GM19438 (cell line): Measurements from ENCODE around the gene PRDM16.

Experiments
- ATAC-seq: cut with Tn5 transposase; IDR thresholded peaks from one replicate; pipeline ENCODE4 v1.9.1; 2021; ENCODE audit warnings: low read depth; ENCODE audit not compliant: unreplicated experiment

The PRDM16 gene

GRCh38 chr1:3068564-3069431 lies at the start of gene PRDM16:
PRDM16 (plus strand) TSS chr1:3069203; CDS start chr1:3069260, 57 bp downstream.
- no peak for ATAC-seq

DNA sequence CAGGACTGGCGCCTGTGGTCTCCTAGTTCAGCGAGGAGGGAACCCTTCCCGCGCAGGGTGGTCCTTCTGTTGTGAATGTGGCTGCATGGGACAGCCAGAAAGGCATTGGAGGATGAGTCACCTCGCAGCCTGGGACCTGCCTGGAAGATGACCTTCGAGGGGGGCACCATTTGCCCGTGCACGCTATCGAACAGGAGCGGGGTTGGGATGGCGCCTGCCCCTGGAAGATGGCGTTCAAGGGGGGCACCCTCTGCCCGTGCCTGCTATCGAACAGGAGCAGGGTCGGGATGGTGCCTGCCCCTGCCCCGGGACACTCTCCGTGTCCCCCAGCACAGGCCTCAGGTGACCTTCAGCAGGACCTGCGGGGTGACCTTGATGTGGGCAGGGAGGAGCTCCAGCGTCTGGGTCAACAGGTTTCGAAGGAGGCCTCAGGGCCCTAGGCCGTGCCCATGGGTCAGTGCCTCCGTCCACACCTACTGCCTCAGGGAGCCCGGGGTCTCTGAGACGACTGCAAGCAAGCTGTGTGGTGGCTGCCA lies 49.4 kb upstream of the PRDM16 start:
- ATAC-seq, result no peak

DNA sequence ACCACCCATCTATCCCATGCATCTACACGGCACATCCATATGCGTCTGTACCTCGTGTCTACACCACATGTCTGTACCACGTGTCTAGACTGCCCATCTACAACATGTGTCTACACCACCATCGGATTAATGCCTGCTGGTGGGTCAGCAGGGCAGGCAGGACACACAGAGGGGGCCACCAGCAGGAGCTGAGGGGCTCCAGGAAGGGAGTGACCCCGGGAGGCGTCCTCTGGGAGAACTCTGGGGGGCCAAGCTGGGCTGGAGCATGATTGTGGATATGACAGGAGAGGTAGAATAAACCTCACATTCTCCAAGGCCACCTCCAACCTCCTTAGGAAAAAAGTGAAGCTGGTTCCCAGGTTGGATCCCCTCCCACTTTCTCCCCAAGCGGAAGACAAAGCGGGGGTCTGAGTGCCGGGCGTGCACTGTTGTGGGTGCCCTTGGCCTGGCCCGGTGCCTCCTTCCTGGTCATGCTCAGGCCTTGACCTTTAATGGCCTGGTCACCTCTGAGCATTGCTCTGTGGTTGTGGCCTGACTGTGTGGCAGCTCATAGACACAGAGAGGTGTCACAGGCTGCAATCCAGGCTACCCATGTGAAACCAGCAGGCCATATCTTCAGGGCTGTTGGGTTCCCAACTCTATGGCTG lies 48.6 kb upstream of the PRDM16 start:
- no peak for ATAC-seq

- ATAC-seq, result no peak
These were observed 47.8 kb upstream of the PRDM16 start, which contains the start of gene ACTRT2 for GRCh38 chr1:3021233-3021671. ACTRT2 (plus strand) TSS chr1:3021467; CDS start chr1:3021687, 220 bp downstream.

DNA sequence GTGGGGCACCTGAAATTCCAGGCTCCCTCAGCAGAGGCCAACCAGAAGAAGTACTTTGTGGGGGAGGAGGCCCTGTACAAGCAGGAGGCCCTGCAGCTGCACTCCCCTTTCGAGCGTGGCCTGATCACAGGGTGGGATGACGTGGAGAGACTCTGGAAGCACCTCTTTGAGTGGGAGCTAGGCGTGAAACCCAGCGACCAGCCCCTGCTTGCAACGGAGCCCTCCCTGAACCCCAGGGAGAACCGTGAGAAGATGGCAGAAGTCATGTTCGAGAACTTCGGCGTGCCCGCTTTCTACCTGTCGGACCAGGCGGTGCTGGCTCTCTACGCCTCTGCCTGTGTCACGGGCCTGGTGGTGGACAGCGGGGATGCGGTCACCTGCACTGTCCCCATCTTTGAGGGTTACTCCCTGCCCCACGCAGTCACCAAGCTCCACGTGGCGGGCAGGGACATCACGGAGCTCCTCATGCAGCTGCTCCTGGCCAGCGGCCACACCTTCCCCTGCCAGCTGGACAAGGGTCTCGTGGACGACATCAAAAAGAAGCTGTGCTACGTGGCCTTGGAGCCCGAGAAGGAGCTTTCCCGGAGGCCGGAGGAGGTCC lies 47.1 kb upstream of the PRDM16 start:
- ATAC-seq, result no peak

DNA sequence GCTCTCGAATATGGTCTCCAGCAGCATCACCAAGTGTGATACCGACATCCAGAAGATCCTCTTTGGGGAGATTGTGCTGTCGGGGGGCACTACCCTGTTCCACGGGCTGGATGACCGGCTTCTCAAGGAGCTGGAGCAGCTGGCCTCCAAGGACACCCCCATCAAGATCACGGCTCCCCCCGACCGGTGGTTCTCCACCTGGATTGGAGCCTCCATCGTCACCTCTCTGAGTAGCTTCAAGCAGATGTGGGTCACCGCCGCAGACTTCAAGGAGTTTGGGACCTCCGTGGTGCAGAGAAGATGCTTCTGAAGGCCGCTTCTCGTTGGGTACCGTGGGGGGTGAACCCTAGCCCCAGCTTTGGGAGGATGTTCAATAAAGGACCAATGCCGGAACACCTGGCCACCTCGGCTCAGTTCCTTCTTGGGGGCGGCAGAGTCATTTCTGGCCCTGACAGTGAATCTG lies 46.5 kb upstream of the PRDM16 start:
- ATAC-seq, result no peak

DNA sequence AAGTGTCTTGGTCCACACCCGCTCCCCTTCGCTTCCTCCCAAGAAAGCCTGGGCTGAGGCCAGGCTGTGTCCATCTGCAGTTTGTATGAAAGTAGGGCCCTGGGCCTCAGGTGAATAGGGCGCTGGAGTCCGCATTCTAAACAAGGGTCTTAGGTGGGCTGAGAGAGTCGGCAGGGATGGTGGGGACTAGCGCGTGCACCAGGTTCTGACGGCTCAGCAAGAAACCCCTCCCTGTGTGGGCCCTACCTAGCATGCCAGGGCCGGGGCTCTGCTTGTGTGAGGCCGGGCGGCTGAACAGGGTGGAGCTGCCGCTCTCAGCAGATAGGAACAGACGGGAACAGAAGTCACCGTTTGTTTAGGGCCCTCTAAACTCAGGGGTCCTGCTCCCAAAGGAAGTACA lies 46.0 kb upstream of the PRDM16 start:
- ATAC-seq, result no peak

DNA sequence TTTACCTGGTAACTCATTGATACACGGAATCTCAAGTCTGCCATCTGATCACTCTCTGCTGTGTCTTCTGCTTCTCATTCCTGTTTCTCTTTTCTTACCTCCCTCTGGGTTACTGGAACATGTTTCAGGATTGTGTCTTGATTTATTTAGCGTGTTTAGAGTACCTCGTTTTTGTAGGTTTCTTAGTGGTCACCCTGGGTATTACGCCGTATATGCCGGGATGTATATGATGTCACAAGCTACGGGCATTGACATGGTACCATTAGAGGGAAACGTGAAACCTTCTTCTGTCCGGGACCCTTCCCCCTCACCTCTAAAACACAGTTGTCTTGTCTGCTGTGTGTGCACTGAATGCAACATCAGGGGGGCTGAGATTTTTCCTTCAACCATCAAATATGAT lies 45.0 kb upstream of the PRDM16 start:
- ATAC-seq, result no peak

DNA sequence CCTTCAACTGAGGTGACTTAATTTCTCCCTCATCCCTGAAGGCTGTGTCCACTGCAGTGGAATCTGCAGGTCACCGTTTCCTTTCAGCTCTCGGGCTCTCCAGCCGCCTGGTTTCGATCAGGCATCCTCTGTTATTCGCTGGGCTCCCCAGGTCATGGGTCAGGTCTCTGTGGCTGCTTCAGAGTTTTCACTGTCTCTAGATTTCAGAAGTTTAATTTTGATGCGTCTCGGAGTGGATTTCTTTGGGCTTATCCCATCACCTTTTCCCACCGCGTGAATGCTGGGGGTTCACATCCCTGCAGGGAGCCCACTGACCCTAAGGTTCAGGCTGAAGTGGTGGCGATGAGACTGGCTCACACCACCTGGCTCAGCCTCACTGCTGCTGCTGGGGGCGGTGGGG lies 44.4 kb upstream of the PRDM16 start:
- no peak for ATAC-seq

DNA sequence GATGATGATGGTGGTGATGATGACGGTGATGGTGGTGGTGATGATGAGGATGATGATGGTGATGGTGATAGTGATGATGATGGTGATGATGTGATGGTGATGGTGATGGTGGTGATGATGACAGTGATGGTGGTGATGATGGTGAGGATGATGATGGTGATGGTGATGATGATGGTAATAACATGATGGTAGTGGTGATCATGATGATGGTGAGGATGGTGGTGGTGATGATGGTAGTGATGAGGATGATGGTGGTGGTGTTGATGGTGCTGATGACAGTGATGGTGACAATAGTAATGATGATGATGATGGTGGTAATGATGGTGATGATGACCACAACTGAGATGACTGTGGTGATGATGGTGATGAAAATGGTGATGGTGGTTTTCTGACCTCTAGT lies 42.9 kb upstream of the PRDM16 start:
- ATAC-seq, result no peak

GRCh38 chr1:3026581-3027391 lies 42.2 kb upstream of the PRDM16 start:
- no peak for ATAC-seq

DNA sequence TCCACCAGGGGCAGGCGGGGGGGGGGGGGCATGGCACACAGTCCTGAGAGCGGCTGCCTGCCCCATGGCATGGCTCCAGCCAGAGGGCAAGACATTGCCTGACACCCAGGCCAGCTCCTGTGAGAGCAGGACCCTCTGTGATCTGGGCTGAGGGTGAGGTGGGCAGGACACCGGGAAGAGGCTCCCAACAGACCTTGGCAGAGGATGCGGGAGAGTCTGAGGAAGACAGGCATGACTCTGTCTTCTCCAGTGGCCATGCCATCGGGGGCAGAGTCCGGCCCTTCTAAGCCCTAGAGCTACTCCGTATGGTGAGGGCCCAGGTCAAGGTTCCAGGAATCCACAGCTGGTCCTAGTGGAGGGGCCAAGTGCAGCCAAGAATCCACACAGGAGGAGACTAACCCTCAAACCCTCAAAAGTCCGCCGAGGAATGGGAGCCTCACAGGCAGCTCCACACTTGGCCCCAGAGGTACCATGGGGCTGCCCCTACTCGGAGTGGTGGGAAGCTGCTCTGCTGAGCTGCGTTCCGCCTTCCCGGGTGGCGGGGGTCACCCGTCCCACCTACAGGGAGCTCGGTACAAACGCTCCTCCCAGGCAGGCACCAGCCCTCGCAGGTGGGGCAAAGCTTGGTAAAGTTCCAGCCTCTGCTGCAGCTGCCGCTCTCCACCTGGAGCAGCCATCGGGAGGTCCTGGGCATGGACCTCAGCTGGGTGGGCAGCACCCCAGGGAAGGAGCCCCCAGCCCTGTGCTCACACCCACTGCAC lies 41.2 kb upstream of the PRDM16 start:
- ATAC-seq, result no peak

DNA sequence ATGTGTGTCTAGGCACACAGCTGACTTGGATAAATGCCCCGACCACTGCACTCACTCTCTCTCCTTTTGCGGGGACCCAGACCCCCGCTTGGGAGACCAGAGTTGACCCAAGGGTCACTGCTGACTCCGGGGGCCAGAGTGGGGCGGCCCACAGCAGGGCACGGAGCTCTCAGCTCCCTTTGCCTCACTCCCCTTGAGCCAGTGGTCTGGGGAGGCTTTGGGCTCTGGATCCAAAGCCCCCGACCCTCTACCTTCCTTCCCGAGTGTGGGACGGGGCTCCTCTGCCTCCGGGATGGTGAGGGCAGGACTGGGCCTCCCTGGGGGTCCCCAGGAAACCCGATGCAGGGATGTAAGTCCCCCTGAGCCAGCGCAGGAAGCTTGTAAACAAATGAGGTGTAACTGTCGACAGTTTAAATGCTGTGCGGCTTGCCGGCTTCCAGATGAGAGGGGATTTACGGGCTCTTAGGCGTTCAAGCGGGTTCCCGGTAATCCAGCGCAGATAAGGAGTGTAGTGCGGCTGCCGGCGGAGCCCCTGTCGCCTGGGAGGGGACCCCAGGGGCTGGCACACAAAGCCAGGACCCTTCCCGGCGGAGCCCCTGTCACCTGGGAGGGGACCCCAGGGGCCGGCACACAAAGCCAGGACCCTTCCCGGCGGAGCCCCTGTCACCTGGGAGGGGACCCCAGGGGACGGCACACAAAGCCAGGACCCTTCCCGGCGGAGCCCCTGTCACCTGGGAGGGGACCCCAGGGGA lies 40.3 kb upstream of the PRDM16 start:
- no peak for ATAC-seq

DNA sequence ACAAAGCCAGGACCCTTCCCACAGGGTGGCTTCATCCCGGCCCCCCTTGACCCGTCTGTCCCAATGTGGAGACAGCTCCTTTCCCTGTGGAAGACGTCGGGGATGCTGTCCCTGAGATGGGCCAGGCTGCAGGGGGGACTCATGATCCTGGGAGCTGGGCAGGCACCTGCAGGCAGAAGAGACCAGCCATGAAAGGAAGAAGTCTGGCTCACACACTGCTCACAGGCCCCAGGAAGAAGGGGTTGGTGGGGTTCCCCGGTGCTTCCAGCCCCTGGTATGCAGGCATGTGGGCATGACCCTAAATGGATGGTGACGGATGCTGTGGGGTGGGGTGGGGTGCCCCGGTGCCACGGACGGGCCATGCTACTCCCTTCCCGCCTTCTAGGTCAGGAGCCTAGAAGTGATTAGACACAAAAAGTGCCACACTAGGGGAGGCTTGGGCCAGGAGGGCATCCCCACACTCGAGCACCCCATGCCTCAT lies 39.5 kb upstream of the PRDM16 start:
- no peak for ATAC-seq

DNA sequence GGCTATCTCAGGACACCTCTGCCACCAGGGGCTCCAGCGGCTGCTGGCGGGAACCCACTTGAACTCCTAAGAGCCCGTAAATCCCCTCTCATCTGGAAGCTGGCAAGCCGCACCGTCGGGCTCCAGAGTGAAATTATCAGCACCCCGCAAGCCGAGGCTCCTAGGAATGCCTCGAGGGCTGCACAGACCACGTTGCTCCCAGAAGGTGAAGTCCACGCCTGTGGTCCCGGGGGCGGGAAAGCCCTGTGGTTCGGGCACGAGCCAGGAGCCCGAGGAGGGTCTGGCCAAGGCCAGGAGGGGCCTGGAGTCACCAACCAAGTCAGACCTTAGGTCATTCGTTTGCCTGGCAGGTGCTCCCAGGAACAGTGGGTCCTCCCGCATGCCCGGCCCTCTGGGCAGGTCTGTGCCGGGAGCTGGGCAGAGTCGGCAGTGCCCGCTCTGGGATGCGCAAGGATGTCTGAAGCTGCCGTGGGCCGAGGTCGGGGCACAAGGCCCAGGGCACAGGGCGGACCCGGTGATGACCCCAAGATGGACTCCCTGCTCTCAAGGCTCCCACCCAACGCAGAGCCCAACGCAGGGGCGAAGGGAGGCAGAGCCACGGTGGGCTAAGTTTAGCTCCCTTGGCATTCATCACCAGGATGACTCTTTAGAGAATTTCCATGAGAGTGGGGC lies 38.9 kb upstream of the PRDM16 start:
- no peak for ATAC-seq

DNA sequence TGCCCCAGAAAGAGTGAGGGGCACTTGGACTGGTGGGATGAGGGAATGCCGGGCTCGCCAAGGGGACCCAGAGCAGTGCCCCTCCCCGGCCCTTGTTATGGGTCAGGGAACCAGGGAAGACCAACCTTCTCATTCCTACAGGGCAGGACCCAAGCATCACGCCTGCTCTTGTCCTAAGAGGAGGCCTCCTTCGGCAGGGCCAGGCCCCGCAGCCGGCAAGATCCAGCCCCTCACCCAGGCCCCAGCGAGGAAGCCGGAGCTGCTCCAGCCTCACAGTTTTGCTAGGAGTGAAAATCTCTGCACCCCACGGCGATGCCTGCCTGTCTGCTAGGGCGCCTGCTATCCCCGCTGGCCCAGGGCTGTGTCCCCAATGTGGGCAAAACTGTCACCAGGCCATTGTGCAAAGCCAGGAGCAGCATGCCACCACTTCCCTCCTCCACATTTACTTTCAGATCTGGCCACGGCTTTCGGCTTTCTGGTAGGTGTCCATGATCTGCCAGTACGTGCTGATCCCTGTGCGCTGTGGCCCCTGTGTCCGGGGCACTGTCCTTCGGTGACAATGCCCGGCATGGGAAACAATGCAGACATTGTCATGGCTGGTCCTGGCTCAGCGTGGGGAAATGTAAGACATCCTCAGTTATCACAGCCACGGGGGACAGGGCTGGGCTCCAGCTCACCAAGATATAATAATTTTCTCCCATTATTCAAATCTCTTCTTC lies 38.2 kb upstream of the PRDM16 start:
- ATAC-seq, result no peak

- ATAC-seq, result no peak
These were observed 37.4 kb upstream of the PRDM16 start for GRCh38 chr1:3031401-3032221.
